AG08396 (cell line): Measurements from ENCODE around the gene AP3S1.
A peak's percentile ranks its signal among the peaks of the same experiment; 100 is the strongest.
"Not testable (repeated sequence)": the region's sequence is repeated elsewhere in the genome, so short reads cannot be mapped to it uniquely, and the experiment has no call there.

Experiments used
- DNase-seq: peaks from one replicate; pipeline ENCODE4 v3.0.0; 2012; ENCODE audit warnings: low spot score, mixed read lengths

AP3S1 gene

DNA sequence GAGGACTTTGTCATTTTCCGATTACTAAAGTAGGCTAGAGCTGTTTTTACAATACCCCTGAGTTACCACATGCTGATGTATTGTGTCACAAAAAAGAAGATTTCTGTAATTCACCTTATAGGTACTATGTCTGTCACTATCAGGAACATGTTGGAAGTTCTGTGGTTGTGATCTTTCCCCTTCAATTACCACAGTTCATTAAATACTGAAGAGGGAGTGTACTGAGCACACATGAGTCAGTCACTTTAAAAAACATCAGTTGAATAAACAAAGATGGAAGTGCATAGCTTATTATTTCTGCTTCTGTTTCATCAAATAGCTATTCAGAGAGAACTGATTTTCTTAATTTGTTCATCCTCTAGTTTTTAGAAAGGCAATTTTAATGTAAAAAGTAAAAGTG lies 31.7 kb downstream of the AP3S1 start:
- peak; percentile 12 for DNase-seq

DNA sequence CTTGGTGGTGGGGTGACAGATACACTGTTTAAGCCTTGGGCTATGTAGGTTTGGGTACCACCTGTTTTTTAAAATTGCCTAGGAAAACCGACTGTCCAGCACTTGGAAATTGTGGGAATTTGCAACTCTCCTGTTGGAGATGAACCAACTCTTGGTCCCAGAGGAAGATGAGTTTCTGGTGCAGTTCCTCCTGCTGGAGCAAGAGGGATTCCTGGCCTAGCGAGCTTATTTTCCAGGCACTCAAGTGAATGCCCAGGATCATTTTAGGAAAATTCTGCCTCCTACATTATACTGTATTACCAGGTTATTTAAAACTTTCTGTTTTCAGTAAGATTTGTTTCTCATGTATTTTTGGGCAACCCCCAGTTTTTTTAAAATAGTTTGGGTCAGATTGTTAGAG lies 33.7 kb downstream of the AP3S1 start:
- no peak for DNase-seq

DNA sequence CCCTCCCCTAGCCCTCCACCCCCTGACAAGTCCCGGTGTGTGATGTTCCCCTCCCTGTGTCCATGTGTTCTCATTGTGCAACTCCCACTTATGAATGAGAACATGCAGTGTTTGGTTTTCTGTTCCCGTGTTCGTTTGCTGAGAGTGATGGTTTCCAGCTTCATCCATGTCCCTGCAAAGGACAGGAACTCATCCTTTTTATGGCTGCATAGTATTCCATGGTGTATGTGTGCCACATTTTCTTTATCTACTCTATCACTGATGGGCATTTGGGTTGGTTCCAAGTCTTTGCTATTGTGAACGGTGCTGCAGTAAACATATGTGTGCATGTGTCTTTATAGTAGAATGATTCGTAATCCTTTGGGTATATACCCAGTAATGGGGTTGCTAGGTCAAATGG lies 35.6 kb downstream of the AP3S1 start:
- DNase-seq = not testable (repeated sequence)

DNA sequence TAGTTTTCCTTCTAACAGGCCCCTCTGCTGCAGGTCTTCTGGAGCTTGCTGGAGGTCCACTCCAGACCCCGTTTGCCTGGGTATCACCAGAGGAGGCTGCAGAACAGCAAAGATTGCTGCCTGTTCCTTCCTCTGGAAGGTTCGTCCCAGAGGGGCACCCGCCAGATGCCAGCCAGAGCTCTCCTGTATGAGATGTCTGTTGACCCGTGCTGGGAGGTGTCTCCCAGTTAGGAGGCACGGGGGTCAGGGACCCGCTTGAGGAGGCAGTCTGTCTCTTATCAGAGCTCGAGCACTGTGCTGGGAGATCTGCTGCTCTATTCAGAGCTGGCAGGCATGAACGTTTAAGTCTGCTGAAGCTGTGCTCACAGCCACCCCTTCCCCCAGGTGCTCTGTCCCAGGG lies 40.7 kb downstream of the AP3S1 start:
- DNase-seq = not testable (repeated sequence)

DNA sequence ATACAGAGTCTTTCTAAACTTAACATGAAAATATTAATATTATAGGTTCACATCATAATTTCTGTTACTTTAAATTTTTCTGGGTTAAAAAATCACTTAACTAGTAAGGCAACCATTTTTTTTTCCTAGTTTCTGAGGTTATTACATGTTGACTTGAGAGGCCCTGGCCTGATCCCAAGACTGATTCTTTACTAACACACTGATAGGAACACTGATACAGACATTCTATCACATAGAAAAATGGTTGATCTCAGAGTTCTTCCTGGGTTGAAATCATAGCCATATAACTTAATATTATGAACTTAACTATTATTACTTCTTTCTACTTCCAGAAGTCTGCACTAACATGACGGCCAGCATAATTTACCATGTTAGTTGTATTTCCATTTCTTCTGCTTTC lies 43.0 kb downstream of the AP3S1 start:
- no peak for DNase-seq

DNA sequence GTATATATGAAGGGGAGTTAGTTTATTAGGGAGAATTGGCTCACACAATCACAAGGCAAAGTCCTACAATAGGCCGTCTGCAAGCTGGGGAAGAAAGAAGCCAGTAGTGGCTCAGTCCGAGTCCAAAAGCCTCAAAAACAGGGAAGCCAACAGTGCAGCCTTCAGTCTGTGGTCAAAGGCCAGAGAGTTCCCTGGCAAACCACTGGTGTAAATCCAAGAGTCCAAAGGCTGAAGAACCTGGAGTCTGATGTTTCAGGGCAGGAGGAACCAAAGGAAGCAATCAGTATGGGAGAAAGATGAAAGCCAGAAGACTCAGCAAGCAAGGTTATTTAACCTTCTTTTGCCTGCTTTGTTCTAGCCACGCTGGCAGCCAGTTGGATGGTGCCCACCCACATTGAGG lies 43.5 kb downstream of the AP3S1 start:
- not testable (repeated sequence) for DNase-seq

DNA sequence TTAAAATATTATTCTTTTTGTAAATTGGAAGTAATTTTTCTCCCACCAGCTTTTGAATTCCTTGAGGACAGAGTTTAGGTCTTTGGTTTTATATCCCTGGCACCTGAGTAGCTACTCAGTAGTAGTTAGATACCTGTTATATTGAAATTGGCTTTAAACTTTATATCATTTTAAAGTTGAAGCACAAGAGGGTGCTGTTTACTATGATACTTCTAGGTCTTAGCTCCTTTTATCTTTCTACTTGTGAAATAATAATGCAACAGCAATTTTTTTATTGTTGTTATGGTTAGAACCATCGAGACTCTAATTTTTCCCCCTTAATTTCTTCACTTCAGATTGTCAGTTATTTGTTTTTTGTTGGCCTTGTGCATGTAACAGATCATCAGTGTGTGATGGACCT lies 46.3 kb downstream of the AP3S1 start:
- DNase-seq = no peak

DNA sequence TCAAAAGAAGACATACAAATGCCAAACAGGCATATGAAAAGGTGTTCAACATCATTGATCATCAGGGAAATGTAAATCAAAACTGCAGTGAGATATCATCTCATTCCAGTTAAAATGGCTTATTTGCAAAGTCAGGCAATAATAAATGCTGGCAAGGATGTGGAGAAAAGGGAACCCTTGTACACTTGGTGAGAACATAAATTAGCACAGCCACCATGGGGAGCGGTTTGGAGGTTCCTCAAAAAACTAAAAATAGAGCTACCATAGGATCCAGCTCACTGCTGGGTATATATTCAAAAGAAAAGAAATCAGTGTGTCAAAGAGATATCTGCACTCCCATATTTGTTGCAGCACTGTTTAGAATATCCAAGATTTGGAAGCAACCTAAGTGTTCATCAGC lies 50.3 kb downstream of the AP3S1 start:
- DNase-seq = no peak

DNA sequence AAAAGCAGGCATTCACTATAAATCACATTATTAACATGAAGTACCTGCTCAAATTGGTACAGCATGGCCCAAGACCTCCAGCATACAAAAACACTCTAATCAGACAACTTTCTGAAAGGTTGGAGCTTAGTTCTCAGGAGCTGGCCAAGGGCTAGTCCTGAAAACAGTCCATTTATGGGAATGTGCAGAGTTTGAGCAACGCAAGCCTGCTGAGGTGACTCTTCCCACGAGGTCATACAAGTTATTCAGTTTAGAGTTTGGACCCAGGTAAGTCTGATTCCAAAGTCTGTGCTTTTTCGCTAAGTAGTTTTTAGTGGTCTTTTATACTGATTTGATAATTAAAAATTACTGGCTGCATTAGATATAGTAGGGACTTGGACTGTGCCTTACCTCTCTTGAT lies 52.6 kb downstream of the AP3S1 start:
- no peak for DNase-seq

DNA sequence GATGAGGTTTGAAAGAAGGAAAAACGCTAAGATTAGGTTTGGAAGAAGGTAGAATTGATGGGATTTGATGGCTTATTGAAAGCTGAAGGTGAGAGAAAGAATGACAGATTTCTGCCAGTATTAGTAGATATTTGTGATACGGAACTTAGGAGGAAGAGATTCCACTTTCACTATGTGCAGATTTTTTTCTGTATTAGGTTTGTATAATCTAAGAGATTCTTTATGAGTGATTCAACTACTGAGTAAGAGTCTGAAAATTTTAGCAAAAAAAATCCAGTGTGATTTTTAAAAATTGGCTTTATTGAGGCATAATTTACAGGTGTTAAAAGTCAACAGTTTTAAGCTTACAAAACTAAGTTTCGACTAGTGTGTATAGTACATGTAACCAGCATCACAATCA lies 54.1 kb downstream of the AP3S1 start:
- peak; percentile 20 for DNase-seq

DNA sequence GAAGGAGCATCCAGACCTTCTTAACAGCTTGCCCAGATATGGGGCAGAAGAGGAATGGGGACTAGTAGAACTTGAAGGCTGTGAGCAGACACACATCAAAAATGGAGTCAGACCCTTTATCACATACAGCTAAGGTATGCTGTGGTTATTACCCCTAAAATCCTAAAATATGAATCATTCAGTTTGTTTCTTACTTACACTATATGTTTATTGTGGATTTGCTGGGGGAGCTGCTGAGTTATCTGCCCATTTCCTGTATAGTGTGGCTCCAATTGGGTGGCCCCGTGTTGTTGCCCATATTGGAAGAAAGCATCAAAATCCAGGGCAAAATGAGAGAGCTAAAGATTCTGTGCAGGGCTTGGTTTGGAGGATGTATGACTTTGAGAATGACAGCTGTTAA lies 56.9 kb downstream of the AP3S1 start:
- peak; percentile 11 for DNase-seq

DNA sequence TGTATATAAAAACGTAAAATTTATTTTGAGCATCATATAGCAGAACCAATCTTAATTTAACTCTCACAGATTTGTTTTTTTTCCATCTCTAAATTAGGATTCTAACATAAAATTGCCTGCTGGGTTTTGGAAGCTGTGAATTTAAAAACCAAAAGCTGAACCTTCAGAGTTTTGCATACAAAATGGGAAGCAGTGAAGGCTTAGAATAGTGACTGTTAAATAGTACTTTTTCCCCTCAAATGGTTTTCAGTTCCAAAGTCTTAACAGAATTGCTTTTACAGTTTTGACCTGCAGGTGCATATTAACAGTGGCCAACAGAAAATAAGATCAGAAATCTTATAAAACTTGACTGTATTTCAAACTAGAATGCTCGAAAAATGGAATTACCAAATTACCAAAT lies 65.4 kb downstream of the AP3S1 start:
- DNase-seq = no peak

DNA sequence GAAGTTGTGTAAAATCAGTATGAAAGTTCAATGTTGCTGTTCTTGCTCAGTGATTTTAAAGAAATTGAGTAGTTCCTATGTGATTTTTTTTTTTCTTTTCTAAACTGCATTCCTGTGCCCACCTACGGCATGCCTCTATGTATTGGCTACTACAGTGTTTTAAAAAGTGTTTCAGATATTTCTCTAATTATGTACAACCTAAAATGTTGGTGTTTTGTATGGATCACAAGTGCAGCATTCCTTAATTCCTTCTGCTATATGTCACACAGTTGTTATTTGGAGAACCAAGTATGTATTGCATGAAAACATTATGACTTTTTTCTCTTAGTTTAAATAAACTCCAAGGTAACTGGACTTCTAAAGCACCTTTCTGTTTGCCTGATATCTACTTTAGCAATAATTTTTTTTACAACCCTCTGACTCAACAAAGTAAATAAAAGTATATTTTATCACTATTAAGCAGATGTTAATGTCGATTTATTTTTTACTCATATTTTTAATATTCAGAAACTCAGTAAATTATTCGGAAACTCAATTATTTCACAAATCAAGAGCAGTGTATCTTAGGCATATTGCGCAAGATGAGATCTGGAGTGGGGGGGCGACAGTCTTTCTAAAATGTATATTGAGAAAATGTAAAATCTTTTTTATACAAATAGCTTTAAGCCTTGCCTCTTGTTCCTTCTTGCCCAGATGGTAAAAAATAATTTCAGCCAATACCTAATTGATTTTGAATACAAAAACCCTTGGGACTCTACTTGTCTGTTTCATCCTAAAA lies 72.1 kb downstream of the AP3S1 start:
- DNase-seq = not testable (repeated sequence)

DNA sequence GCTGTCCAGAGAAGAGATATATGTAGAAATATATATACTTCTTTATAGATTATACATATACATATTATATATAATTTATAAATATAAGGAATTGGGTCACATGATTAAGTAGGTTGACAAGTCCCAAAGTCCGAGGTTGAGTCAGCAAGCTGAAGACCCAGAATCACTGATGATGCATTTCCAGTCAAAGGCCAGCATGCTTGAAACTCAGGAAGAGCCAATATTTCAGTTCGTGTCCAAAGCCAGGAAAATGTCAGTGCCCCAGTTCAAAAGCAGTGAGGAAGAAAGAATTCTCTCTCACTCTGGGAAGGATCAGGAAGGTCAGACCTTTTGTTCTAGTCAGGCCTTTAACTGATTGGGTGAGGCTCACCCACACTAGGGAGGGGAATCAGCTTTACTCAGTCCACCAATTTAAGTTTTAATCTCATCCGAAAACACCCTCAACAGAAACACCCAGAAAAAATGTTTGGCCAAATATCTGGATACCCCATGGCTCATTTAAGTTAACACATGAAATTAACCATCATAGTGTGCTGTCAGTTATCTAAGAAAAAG lies 78.5 kb downstream of the AP3S1 start:
- no peak for DNase-seq

DNA sequence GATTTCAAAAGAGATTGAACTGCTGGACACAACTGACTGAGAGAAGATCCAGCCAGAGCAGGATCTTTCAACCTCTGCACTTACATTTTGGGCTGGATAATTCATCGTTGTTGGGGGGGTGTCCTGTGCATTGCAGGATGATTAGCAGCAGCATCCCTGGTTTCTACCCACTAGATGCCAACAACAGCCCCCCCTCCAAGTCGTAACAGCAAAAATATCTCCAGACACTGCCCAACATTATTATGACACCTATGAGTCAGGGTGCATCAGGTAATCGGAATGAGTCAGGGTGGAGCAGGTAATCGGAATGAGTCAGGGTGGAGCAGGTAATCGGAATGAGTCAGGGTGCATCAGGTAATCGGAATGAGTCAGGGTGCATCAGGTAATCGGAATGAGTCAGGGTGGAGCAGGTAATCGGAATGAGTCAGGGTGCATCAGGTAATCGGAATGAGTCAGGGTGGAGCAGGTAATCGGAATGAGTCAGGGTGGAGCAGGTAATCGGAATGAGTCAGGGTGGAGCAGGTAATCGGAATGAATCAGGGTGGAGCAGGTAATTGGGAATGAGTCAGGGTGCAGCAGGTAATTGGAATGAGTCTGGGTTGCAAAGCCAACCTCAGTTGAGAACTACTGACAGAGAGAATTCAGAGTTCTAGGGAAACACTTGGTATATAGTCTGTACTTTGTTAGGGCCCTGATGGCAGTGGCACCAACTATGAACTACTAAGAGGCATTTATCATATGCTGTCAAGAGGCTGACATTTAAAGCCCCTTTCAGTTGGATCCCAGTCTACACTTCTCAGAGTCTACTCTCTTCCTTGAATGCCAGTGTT lies 87.1 kb downstream of the AP3S1 start:
- not testable (repeated sequence) for DNase-seq

DNA sequence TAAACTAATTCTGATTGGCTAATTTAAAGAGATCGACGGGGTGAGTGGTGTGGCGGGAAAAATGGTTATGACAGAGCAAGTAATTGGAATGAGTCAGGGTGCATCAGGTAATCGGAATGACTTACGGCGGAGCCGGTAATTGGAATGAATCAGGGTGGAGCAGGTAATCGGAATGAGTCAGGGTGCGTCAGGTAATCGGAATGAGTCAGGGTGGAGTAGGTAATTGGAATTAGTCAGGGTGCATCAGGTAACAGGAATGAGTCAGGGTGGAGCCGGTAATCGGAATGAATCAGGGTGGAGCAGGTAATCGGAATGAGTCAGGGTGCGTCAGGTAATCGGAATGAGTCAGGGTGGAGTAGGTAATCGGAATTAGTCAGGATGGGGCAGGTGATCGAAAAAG lies 88.4 kb downstream of the AP3S1 start:
- not testable (repeated sequence) for DNase-seq

DNA sequence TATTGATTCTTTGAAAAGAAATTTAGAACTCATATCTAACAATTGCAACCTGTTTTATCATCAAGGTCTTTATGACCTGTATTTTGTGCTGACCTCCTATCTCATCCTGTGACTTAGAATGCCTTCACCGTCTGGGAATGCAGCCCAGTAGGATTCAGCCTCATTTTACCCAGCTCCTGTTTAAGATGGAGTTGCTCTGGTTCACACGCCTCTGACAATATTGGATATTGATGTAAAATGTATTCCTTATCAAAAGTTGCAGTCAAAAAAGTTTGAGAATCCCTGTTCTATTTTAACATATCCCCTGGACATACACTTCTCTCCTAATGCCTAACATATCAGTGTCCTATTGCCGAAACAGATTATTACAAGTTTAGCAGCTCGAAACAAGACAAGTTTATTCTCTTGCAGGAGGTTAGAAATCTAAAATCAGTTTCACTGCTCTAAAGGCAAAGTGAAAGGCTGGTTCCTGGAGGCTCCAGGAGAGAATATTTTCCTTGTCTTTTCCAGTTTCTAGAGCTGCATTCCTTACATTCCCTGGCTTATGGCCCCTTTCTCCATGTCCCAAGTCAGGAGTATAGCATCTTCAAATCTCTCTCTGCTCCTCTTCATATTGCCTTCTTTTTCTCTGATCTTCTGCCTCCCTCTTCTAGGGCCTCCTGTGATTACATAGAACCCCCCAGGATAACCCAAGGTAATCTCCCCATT lies 89.0 kb downstream of the AP3S1 start:
- no peak for DNase-seq

DNA sequence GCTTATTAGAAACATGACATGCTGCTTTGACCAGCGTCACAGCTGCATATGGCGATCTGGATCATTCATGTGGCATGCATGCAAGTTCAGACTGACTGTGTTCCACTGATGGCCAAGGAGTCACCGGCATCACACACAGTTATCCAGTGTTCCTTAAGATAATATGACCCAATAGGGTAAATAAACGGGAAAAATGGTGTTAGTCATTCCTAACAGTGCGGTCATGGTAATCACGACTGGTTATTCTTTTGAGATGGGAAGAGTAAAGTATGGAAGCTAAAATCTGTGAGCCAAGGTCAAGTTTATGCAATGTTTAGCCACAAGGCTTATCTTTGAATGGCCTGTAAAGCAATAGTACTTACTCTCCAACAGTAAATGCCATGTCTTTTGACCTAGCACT lies 91.3 kb downstream of the AP3S1 start:
- DNase-seq = no peak

DNA sequence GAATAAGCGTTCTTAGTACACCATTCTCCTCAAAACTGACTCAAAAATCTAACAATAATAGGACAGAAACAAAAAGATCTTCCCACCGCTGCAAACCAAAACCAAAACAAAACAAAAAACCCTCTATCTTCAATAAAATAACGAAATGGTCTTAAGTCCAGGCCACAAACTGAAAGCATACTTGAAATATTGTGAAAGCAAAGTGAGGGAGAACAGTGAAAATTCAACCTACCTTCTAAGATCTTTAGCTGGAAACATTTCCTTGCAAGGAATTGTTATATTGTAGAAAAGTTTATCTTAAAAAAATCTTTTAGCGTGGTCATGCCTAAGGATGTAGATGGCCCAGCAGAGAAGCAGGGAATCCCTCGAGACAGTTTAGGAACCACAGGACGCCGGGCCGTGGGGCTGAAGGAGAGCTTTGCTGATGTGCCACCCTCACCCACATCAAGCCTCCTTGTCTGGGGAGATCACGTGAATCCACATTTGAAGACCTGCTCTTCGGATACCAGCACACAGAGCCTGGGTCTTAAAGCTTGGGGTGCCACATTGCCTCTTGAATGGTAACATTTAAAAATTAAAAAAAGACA lies 92.7 kb downstream of the AP3S1 start:
- no peak for DNase-seq

DNA sequence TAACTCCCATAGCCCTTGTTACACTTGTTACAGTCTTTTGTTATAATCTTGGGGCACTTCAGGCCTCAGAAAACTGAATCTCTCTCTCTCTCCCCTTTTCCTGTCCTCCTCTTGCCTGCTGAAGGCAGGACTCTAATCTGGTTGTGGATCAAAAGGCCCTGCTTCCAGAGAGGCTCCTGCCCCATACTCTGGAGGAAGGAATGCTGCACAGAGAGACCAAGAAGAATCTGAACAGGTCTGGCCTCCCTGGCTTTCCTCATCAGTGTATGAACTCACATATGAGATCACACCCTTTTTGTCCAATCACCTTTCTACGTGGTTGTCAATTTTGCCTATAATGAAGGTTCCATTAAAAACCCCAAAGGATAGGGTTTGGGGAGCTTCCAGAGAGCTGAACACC lies 94.3 kb downstream of the AP3S1 start:
- no peak for DNase-seq

DNA sequence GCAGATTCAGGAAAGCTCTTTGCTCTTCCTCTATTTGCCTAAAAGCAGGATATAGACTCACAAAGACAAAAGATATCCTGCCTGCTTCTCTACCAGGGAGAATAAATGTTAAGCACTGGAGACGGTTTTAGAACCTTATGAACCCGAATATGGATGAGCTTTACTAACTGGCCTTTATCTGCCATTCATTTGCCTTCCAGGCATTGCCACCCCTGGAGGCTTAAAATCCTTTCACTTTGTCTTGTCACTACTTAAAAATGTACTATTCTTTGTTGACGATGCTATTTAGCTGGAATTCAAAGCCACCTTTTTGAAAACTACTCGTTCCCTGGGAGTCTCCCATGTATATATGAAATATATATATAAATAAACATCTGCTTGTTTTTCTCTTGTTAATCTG lies 97.3 kb downstream of the AP3S1 start:
- DNase-seq = no peak
